ENCODE data around the gene CHMP6.

CHMP6 gene

GRCh38 chr17:81046132-81046769 lies 54.6 kb downstream of the CHMP6 start:
- no peak for TF ChIP-seq CTCF (IDR thresholded peaks at IDR 0.05; ENCODE audit: low read depth, low read length, missing control alignments)
- H3K27ac ChIP-seq: no peak overlapping the region
- in situ Hi-C loops (cut with HindIII; ENCODE audit: low pct_ligation_motif_present, low sequenced_read_pairs): no loop called here
- no peak overlapping the region for H3K4me3 ChIP-seq (ENCODE audit: low read depth, low read length)
- DNase-seq: no peak
- H3K27me3 ChIP-seq (replicated peaks): no peaks in the 10 kb centered on the region
- H3K36me3 ChIP-seq (replicated peaks): no peaks in the 10 kb centered on the region

- no peaks in the 10 kb centered on the region for H3K36me3 ChIP-seq (replicated peaks)
- no peak for DNase-seq
- TF ChIP-seq CTCF (IDR thresholded peaks at IDR 0.05; ENCODE audit: low read depth, low read length, missing control alignments): no peak
- no peak overlapping the region for H3K4me3 ChIP-seq (ENCODE audit: low read depth, low read length)
- H3K27me3 ChIP-seq (replicated peaks): no peaks in the 10 kb centered on the region
- H3K27ac ChIP-seq: no peak overlapping the region
- in situ Hi-C loops (cut with HindIII; ENCODE audit: low pct_ligation_motif_present, low sequenced_read_pairs): no loop called here
These were observed 55.2 kb downstream of the CHMP6 start for GRCh38 chr17:81046770-81047359.

- Histone ChIP-seq H3K4me3 (ENCODE audit: low read depth, low read length) (no peak overlapping the region), H3K27me3 (replicated peaks) (no peaks in the 10 kb centered on the region), H3K36me3 (replicated peaks) (no peaks in the 10 kb centered on the region), H3K27ac (no peak overlapping the region)
- no peak for DNase-seq
- in situ Hi-C loops (cut with HindIII; ENCODE audit: low pct_ligation_motif_present, low sequenced_read_pairs): no loop called here
- no peak for TF ChIP-seq CTCF (IDR thresholded peaks at IDR 0.05; ENCODE audit: low read depth, low read length, missing control alignments)
These were observed 57.3 kb downstream of the CHMP6 start for GRCh38 chr17:81048827-81049371.

DNA sequence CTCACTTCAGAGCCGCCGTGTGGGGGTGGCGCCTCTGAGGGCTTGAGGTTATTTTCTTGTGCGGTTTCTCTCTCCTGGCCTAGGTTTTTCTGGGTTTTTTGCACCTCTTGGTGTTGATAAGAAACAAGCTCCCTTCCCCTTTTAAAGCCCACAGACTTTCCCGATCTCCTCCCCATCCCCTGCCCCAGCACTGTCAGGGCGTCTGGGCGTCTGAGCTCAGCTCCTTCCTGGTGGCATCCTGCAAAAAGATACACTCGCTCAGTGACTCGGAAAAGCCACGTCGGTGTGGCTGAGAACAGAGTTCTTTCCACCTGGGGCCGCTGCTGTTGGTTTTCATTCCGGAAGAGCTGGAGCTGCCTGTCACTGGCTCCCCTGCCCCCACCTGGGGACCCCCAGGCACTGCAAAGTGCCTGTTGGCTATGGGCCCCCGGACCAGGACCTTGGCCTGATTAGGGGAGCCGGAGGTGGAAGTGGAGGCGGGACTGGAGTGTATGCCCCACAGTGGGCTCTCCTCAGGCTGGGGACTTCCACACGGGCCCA lies 57.8 kb downstream of the CHMP6 start:
- in situ Hi-C loops (cut with HindIII; ENCODE audit: low pct_ligation_motif_present, low sequenced_read_pairs): no loop called here
- no peak for TF ChIP-seq CTCF (IDR thresholded peaks at IDR 0.05; ENCODE audit: low read depth, low read length, missing control alignments)
- H3K36me3 ChIP-seq (replicated peaks): no peaks in the 10 kb centered on the region
- H3K4me3 ChIP-seq (ENCODE audit: low read depth, low read length): no peak overlapping the region
- H3K27ac ChIP-seq: no peak overlapping the region
- DNase-seq: no peak
- H3K27me3 ChIP-seq (replicated peaks): no peaks in the 10 kb centered on the region
